ENCODE measurements around the gene IFIT2.

The IFIT2 gene

GRCh38 chr10:89295597-89295996 lies 6.2 kb upstream of the IFIT2 start:
- Histone ChIP-seq H3K9me3 (ENCODE audit: severe bottlenecking) (peaks cover 3% of the 10 kb centered on the region), H3K4me3 (ENCODE audit: low read depth, low read length) (no peak overlapping the region), H3K27me3 (ENCODE audit: insufficient read depth, low read depth, severe bottlenecking) (no peaks in the 10 kb centered on the region), H3K36me3 (no peaks in the 10 kb centered on the region), H3K27ac (no peak overlapping the region)
- no peak for DNase-seq
- no peak for TF ChIP-seq CTCF (IDR thresholded peaks at IDR 0.05; ENCODE audit: low read depth, low read length)

GRCh38 chr10:89296220-89296648 lies 5.6 kb upstream of the IFIT2 start:
- TF ChIP-seq CTCF (IDR thresholded peaks at IDR 0.05; ENCODE audit: low read depth, low read length), result no peak
- H3K4me3 ChIP-seq (ENCODE audit: low read depth, low read length), result no peak overlapping the region
- H3K36me3 ChIP-seq, result no peaks in the 10 kb centered on the region
- H3K9me3 ChIP-seq (ENCODE audit: severe bottlenecking), result peaks cover 3% of the 10 kb centered on the region
- no peak for DNase-seq
- H3K27ac ChIP-seq, result no peak overlapping the region
- no peaks in the 10 kb centered on the region for H3K27me3 ChIP-seq (ENCODE audit: insufficient read depth, low read depth, severe bottlenecking)

GRCh38 chr10:89297356-89297755 lies 4.5 kb upstream of the IFIT2 start:
- Histone ChIP-seq H3K27ac (no peak overlapping the region), H3K9me3 (ENCODE audit: severe bottlenecking) (peaks cover 3% of the 10 kb centered on the region), H3K4me3 (ENCODE audit: low read depth, low read length) (no peak overlapping the region), H3K36me3 (no peaks in the 10 kb centered on the region), H3K27me3 (ENCODE audit: insufficient read depth, low read depth, severe bottlenecking) (no peaks in the 10 kb centered on the region)
- DNase-seq, result no peak
- TF ChIP-seq CTCF (IDR thresholded peaks at IDR 0.05; ENCODE audit: low read depth, low read length), result no peak

GRCh38 chr10:89297791-89298190 lies 4.1 kb upstream of the IFIT2 start:
- Histone ChIP-seq H3K36me3 (no peaks in the 10 kb centered on the region), H3K27me3 (ENCODE audit: insufficient read depth, low read depth, severe bottlenecking) (no peaks in the 10 kb centered on the region), H3K27ac (no peak overlapping the region), H3K9me3 (ENCODE audit: severe bottlenecking) (peaks cover 3% of the 10 kb centered on the region), H3K4me3 (ENCODE audit: low read depth, low read length) (no peak overlapping the region)
- no peak for TF ChIP-seq CTCF (IDR thresholded peaks at IDR 0.05; ENCODE audit: low read depth, low read length)
- DNase-seq, result no peak

GRCh38 chr10:89299031-89299430 lies 2.8 kb upstream of the IFIT2 start:
- Histone ChIP-seq H3K27ac (no peak overlapping the region), H3K36me3 (no peaks in the 10 kb centered on the region), H3K27me3 (ENCODE audit: insufficient read depth, low read depth, severe bottlenecking) (no peaks in the 10 kb centered on the region), H3K9me3 (ENCODE audit: severe bottlenecking) (peaks cover 3% of the 10 kb centered on the region), H3K4me3 (ENCODE audit: low read depth, low read length) (no peak overlapping the region)
- TF ChIP-seq CTCF (IDR thresholded peaks at IDR 0.05; ENCODE audit: low read depth, low read length), result no peak
- DNase-seq, result no peak

GRCh38 chr10:89301232-89301631 lies 614 bp upstream of the IFIT2 start:
- H3K4me3 ChIP-seq (ENCODE audit: low read depth, low read length), result no peak overlapping the region
- H3K9me3 ChIP-seq (ENCODE audit: severe bottlenecking), result peaks cover 3% of the 10 kb centered on the region
- no peaks in the 10 kb centered on the region for H3K36me3 ChIP-seq
- no peak overlapping the region for H3K27ac ChIP-seq
- no peak for DNase-seq
- no peak for TF ChIP-seq CTCF (IDR thresholded peaks at IDR 0.05; ENCODE audit: low read depth, low read length)
- H3K27me3 ChIP-seq (ENCODE audit: insufficient read depth, low read depth, severe bottlenecking), result no peaks in the 10 kb centered on the region

Measured in WERI-Rb-1 (cell line).